ENCODE data around the gene PPIL6. TPM values are rescaled to one million over a fixed set of nuclear protein-coding genes. Genes with fewer than 3 reads are reported as not detected.

Gene PPIL6
- total RNA-seq, 1 donor from 2014 or later: 4.2 TPM

DNA sequence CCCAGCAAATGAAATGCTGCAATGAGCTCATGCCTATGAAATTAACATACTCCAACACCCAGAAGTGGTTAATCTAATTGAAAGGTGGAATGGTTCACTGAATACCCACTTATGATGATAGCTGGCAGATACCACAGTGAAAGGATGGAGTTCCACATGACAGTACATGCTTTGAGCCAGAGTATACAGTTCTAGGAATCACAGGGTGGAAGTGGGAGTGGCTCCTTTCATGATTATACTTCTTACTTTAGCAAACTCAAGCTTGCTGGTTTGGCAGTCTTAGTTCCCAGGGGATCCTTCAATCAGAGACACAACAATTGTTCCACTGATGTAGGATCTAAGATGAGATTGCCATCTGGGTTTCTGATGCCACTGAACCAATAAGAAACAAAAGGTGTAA lies 79.6 kb downstream of the PPIL6 start:
- Histone ChIP-seq H3K4me3 (no peak overlapping the region), H3K4me1 (no peaks in the 10 kb centered on the region), H3K9me3 (no peaks in the 10 kb centered on the region), H3K36me3 (peaks cover 49% of the 10 kb centered on the region), H3K27me3 (no peaks in the 10 kb centered on the region), H3K27ac (no peak overlapping the region)
- TF ChIP-seq, protein P1, sequence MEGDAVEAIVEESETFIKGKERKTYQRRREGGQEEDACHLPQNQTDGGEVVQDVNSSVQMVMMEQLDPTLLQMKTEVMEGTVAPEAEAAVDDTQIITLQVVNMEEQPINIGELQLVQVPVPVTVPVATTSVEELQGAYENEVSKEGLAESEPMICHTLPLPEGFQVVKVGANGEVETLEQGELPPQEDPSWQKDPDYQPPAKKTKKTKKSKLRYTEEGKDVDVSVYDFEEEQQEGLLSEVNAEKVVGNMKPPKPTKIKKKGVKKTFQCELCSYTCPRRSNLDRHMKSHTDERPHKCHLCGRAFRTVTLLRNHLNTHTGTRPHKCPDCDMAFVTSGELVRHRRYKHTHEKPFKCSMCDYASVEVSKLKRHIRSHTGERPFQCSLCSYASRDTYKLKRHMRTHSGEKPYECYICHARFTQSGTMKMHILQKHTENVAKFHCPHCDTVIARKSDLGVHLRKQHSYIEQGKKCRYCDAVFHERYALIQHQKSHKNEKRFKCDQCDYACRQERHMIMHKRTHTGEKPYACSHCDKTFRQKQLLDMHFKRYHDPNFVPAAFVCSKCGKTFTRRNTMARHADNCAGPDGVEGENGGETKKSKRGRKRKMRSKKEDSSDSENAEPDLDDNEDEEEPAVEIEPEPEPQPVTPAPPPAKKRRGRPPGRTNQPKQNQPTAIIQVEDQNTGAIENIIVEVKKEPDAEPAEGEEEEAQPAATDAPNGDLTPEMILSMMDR (IDR thresholded peaks at IDR 0.05): no peak
- intact Hi-C loops (cut with DNase I): no loop called here
- ATAC-seq (no peak), DNase-seq (no peak)

DNA sequence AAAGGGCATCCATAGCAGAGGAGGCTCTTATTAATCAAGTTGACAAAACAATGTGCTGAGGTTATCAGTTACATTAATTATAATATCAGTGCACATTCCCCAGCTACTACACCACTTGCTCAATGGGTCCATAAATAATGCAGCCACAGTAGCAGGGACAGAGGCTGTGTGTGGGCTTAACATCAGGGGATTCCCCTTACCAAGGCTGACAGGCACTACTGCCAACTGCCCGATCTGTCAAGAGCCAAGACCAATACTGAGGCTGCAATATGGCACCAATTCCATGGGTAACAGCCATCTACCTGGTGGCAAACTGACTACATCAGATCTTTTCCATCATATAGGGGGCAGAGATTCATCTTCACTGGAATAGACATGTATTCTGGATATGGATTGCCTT lies 80.1 kb downstream of the PPIL6 start:
- Histone ChIP-seq H3K27me3 (no peaks in the 10 kb centered on the region), H3K4me3 (no peak overlapping the region), H3K4me1 (no peaks in the 10 kb centered on the region), H3K27ac (no peak overlapping the region), H3K36me3 (peaks cover 44% of the 10 kb centered on the region), H3K9me3 (no peaks in the 10 kb centered on the region)
- no peak for DNase-seq
- intact Hi-C loops (cut with DNase I): no loop called here
- TF ChIP-seq, protein P1 (IDR thresholded peaks at IDR 0.05): no peak
- no peak for ATAC-seq

DNA sequence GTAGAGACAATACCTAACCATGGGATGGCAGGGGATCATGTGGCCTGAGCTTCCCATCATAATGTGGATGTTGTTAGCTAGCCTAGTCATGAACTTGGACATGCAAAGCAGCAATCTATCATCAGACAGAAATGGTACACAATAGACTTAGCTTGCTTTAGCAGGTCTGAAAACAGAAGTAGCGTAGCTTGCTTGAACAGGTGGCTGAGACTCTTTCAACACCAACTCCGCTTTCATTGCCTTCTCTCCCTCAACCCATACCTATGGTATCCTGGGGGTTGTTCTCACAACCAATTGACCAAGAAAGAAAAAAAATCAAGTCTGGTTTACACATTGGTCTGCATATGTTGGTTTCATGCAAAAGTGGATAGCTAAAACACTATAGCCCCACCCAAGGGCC lies 81.2 kb downstream of the PPIL6 start:
- Histone ChIP-seq H3K27ac (no peak overlapping the region), H3K27me3 (no peaks in the 10 kb centered on the region), H3K36me3 (peaks cover 37% of the 10 kb centered on the region), H3K9me3 (no peaks in the 10 kb centered on the region), H3K4me3 (no peak overlapping the region), H3K4me1 (no peaks in the 10 kb centered on the region)
- no peak for ATAC-seq
- TF ChIP-seq, protein P1 (IDR thresholded peaks at IDR 0.05): no peak
- DNase-seq: no peak
- intact Hi-C loops (cut with DNase I): no loop called here

GRCh38 chr6:109358204-109358603 lies 82.2 kb downstream of the PPIL6 start:
- no peak overlapping the region for H3K4me3 ChIP-seq
- ATAC-seq (no peak), DNase-seq (no peak)
- H3K9me3 ChIP-seq: no peaks in the 10 kb centered on the region
- H3K27ac ChIP-seq: no peak overlapping the region
- TF ChIP-seq, protein P1 (IDR thresholded peaks at IDR 0.05): no peak
- intact Hi-C loops (cut with DNase I): no loop called here
- no peaks in the 10 kb centered on the region for H3K4me1 ChIP-seq
- H3K27me3 ChIP-seq: no peaks in the 10 kb centered on the region
- H3K36me3 ChIP-seq: peaks cover 28% of the 10 kb centered on the region

DNA sequence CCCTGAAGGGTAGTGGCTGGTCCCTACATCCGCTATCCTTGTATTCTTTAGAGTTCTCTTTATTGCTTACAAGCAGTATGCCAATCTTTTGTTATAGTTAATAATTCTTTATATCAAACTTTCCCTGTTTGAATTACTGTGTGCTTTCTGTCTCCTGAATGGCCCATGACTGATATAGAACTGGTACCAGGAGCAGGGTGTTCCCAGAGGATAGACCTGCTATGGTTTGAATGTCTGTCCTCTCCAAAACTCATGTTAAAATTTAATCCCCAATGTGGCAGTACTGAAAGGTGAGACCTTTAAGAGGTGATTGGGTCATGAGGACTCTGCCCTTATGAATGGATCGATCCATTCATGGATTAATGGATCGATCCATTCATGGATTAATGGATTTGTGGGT lies 84.2 kb downstream of the PPIL6 start:
- ATAC-seq (no peak), DNase-seq (no peak)
- H3K27ac ChIP-seq: no peak overlapping the region
- TF ChIP-seq, protein P1 (IDR thresholded peaks at IDR 0.05): no peak
- H3K4me3 ChIP-seq: no peak overlapping the region
- H3K27me3 ChIP-seq: no peaks in the 10 kb centered on the region
- H3K4me1 ChIP-seq: peaks cover 10% of the 10 kb centered on the region
- no peaks in the 10 kb centered on the region for H3K9me3 ChIP-seq
- intact Hi-C loops (cut with DNase I): no loop called here
- peaks cover 11% of the 10 kb centered on the region for H3K36me3 ChIP-seq
